K562 (cell line): ENCODE data around the gene UNC5C. TPM values are rescaled to one million over a fixed set of nuclear protein-coding genes. Genes with fewer than 3 reads are reported as not detected.

Experiments
- CREBBP ChIP-seq: IDR thresholded peaks from one replicate; pipeline ENCODE4 v1.6.1; 2012; ENCODE audit warnings: low read depth, mild to moderate bottlenecking, control low read depth, inconsistent platforms, low read length
- ZNF780A ChIP-seq: fragments of 250-450 bp; sonication (Bioruptor Pico); IDR thresholded peaks from 2 replicates; pipeline ENCODE4 v1.5.0; 2021; ENCODE audit warnings: mild to moderate bottlenecking
- polyA plus RNA-seq, 8 experiments: library from polyadenylated mRNA; depleted of rRNA in 4 of 8; stranded (reverse) in 5 of 8; unstranded in 3 of 8; fragments of >200 nt; fragmentation: Nextera tagmentation in 2 of 8; fragmentation: Illumina TruSeq in 1 of 8; extraction: Ambion mirVana in 2 of 8; extraction: Trizol in 1 of 8; gene quantifications; 2 replicates each; pipeline versions ENCODE4 v1.2.1 to v1.2.3, GENCODE V29; 2011 to 2014; ENCODE audit warnings: inconsistent platforms in 1 of 8, missing spikeins in 1 of 8
- total RNA-seq, 7 experiments: library from RNA; depleted of rRNA in 6 of 7; stranded (reverse); fragments of >200 nt in 6 of 7; fragmentation: Illumina TruSeq in 2 of 7; extraction: Trizol in 2 of 7; gene quantifications; 2 replicates each; pipeline versions ENCODE4 v1.2.1 to v1.2.3, GENCODE V29; 2011 to 2021; ENCODE audit warnings: low replicate concordance in 1 of 7
- TF ChIP-seq, protein P1 (sequence below): fragments of 450-650 bp; IDR thresholded peaks from 2 replicates; pipeline ENCODE4 v1.6.1; 2016; ENCODE audit warnings: mild to moderate bottlenecking, moderate library complexity
- TF ChIP-seq, protein P2 (sequence below): IDR thresholded peaks from 2 replicates; pipeline ENCODE4 v1.6.1; 2011; ENCODE audit not compliant: insufficient read length; ENCODE audit errors: extremely low read depth
- TF ChIP-seq, protein P3 (sequence below): sonication (generic); IDR thresholded peaks from 2 replicates; pipeline ENCODE4 v1.6.1; 2016
- TF ChIP-seq, protein P4 (sequence below): fragments of 450-650 bp; IDR thresholded peaks from 2 replicates; pipeline ENCODE4 v1.6.1; 2016
- TF ChIP-seq, protein P5 (sequence below): fragments of 450-650 bp; IDR thresholded peaks from 2 replicates; pipeline ENCODE4 v1.6.1; 2016; ENCODE audit warnings: borderline replicate concordance

UNC5C gene
- total and polyA plus RNA-seq, 9 of the 15 experiments (the other 6 are each of a cell fraction or from before 2014, with no cell fraction given), result under 0.01 to 0.10 (median 0.03) TPM; not detected in 1

DNA sequence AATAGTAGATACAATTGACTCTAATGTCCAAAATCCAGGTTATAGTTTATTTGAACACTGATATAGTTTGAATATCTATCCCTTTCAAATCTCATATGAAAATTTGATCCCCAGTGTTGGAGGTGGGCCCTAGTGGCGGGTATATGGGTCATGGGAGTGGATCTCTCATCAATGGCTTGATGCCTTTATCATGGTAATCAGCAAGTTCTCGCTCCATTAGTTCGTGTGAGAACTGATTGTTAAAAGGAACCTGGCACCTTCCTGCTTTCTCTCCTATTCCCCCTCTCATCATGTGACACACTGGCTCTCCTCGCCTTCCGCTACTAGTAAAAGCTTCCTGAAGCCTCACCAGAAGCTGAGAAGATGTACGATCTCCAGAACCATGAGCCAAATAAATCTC lies 70.1 kb downstream of the UNC5C start (continued):
- TF ChIP-seq, protein P1, sequence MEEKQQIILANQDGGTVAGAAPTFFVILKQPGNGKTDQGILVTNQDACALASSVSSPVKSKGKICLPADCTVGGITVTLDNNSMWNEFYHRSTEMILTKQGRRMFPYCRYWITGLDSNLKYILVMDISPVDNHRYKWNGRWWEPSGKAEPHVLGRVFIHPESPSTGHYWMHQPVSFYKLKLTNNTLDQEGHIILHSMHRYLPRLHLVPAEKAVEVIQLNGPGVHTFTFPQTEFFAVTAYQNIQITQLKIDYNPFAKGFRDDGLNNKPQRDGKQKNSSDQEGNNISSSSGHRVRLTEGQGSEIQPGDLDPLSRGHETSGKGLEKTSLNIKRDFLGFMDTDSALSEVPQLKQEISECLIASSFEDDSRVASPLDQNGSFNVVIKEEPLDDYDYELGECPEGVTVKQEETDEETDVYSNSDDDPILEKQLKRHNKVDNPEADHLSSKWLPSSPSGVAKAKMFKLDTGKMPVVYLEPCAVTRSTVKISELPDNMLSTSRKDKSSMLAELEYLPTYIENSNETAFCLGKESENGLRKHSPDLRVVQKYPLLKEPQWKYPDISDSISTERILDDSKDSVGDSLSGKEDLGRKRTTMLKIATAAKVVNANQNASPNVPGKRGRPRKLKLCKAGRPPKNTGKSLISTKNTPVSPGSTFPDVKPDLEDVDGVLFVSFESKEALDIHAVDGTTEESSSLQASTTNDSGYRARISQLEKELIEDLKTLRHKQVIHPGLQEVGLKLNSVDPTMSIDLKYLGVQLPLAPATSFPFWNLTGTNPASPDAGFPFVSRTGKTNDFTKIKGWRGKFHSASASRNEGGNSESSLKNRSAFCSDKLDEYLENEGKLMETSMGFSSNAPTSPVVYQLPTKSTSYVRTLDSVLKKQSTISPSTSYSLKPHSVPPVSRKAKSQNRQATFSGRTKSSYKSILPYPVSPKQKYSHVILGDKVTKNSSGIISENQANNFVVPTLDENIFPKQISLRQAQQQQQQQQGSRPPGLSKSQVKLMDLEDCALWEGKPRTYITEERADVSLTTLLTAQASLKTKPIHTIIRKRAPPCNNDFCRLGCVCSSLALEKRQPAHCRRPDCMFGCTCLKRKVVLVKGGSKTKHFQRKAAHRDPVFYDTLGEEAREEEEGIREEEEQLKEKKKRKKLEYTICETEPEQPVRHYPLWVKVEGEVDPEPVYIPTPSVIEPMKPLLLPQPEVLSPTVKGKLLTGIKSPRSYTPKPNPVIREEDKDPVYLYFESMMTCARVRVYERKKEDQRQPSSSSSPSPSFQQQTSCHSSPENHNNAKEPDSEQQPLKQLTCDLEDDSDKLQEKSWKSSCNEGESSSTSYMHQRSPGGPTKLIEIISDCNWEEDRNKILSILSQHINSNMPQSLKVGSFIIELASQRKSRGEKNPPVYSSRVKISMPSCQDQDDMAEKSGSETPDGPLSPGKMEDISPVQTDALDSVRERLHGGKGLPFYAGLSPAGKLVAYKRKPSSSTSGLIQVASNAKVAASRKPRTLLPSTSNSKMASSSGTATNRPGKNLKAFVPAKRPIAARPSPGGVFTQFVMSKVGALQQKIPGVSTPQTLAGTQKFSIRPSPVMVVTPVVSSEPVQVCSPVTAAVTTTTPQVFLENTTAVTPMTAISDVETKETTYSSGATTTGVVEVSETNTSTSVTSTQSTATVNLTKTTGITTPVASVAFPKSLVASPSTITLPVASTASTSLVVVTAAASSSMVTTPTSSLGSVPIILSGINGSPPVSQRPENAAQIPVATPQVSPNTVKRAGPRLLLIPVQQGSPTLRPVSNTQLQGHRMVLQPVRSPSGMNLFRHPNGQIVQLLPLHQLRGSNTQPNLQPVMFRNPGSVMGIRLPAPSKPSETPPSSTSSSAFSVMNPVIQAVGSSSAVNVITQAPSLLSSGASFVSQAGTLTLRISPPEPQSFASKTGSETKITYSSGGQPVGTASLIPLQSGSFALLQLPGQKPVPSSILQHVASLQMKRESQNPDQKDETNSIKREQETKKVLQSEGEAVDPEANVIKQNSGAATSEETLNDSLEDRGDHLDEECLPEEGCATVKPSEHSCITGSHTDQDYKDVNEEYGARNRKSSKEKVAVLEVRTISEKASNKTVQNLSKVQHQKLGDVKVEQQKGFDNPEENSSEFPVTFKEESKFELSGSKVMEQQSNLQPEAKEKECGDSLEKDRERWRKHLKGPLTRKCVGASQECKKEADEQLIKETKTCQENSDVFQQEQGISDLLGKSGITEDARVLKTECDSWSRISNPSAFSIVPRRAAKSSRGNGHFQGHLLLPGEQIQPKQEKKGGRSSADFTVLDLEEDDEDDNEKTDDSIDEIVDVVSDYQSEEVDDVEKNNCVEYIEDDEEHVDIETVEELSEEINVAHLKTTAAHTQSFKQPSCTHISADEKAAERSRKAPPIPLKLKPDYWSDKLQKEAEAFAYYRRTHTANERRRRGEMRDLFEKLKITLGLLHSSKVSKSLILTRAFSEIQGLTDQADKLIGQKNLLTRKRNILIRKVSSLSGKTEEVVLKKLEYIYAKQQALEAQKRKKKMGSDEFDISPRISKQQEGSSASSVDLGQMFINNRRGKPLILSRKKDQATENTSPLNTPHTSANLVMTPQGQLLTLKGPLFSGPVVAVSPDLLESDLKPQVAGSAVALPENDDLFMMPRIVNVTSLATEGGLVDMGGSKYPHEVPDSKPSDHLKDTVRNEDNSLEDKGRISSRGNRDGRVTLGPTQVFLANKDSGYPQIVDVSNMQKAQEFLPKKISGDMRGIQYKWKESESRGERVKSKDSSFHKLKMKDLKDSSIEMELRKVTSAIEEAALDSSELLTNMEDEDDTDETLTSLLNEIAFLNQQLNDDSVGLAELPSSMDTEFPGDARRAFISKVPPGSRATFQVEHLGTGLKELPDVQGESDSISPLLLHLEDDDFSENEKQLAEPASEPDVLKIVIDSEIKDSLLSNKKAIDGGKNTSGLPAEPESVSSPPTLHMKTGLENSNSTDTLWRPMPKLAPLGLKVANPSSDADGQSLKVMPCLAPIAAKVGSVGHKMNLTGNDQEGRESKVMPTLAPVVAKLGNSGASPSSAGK, result no peak
- TF ChIP-seq, protein P2, sequence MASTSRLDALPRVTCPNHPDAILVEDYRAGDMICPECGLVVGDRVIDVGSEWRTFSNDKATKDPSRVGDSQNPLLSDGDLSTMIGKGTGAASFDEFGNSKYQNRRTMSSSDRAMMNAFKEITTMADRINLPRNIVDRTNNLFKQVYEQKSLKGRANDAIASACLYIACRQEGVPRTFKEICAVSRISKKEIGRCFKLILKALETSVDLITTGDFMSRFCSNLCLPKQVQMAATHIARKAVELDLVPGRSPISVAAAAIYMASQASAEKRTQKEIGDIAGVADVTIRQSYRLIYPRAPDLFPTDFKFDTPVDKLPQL, result no peak
- TF ChIP-seq ZNF780A (CRISPR knock-in tag), result no peak
- TF ChIP-seq, protein P3, sequence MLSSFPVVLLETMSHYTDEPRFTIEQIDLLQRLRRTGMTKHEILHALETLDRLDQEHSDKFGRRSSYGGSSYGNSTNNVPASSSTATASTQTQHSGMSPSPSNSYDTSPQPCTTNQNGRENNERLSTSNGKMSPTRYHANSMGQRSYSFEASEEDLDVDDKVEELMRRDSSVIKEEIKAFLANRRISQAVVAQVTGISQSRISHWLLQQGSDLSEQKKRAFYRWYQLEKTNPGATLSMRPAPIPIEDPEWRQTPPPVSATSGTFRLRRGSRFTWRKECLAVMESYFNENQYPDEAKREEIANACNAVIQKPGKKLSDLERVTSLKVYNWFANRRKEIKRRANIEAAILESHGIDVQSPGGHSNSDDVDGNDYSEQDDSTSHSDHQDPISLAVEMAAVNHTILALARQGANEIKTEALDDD, result no peak
- no peak for TF ChIP-seq CREBBP
- TF ChIP-seq, protein P4, sequence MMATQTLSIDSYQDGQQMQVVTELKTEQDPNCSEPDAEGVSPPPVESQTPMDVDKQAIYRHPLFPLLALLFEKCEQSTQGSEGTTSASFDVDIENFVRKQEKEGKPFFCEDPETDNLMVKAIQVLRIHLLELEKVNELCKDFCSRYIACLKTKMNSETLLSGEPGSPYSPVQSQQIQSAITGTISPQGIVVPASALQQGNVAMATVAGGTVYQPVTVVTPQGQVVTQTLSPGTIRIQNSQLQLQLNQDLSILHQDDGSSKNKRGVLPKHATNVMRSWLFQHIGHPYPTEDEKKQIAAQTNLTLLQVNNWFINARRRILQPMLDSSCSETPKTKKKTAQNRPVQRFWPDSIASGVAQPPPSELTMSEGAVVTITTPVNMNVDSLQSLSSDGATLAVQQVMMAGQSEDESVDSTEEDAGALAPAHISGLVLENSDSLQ, result no peak
- TF ChIP-seq, protein P5, sequence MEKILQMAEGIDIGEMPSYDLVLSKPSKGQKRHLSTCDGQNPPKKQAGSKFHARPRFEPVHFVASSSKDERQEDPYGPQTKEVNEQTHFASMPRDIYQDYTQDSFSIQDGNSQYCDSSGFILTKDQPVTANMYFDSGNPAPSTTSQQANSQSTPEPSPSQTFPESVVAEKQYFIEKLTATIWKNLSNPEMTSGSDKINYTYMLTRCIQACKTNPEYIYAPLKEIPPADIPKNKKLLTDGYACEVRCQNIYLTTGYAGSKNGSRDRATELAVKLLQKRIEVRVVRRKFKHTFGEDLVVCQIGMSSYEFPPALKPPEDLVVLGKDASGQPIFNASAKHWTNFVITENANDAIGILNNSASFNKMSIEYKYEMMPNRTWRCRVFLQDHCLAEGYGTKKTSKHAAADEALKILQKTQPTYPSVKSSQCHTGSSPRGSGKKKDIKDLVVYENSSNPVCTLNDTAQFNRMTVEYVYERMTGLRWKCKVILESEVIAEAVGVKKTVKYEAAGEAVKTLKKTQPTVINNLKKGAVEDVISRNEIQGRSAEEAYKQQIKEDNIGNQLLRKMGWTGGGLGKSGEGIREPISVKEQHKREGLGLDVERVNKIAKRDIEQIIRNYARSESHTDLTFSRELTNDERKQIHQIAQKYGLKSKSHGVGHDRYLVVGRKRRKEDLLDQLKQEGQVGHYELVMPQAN, result no peak
